ENCODE results near the gene ZFYVE28.

ZFYVE28 gene

DNA sequence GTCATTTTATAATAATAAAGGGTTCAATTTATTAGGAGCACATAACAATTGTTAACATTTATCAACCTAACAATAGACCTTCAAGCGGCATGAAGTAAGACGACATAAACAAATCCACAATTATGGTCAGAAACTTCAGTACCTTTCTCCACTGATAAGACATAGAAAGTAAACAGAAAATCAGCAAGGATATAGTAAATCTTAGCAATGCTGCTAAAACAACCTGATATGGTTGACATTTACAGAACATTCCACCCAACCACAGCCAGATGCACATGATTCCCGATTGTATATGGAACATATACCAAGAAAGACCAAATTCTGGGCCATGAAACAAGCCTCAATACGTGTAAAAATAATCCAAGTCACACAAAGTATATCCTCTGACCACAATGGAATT is 71.3 kb downstream of the ZFYVE28 start:
- H3K4me1 ChIP-seq (ENCODE audit: control insufficient read depth, insufficient read depth, low read length), result no peaks in the 10 kb centered on the region
- H3K4me2 ChIP-seq (ENCODE audit: low read length), result no peak overlapping the region
- peaks cover 6% of the 10 kb centered on the region for H3K27me3 ChIP-seq (ENCODE audit: control insufficient read depth, insufficient read depth, low read length)
- no peaks in the 10 kb centered on the region for H3K36me3 ChIP-seq (ENCODE audit: insufficient read depth, low read length)
- H3K4me3 ChIP-seq (ENCODE audit: low read length), result no peak overlapping the region
- no peak overlapping the region for H3K9ac ChIP-seq (ENCODE audit: low read depth, low read length)
- H3K9me3 ChIP-seq (replicated peaks; ENCODE audit: low read length), result no peaks in the 10 kb centered on the region

DNA sequence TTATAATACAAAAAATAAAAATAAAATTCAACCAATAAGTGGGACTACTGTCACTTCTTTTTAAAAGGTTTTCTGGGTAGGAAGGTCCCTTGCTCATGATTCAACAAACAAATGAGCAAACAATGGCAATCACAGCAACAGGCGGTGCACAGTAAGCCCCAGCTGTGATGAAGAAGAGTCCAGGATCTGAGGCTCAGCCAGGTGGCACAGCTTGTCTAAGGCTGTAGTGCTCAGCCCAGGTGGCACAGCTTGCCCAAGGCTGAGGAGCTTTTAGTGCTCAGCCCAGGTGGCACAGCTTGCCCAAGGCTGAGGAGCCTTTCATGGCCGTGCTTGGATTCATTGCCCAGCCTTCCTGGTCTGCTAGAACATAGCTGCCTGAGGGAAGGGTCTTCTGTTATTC is 75.0 kb downstream of the ZFYVE28 start:
- Histone ChIP-seq H3K36me3 (ENCODE audit: insufficient read depth, low read length) (no peaks in the 10 kb centered on the region), H3K27me3 (ENCODE audit: control insufficient read depth, insufficient read depth, low read length) (peaks cover 9% of the 10 kb centered on the region), H3K9ac (ENCODE audit: low read depth, low read length) (no peak overlapping the region), H3K4me1 (ENCODE audit: control insufficient read depth, insufficient read depth, low read length) (no peaks in the 10 kb centered on the region), H3K4me3 (ENCODE audit: low read length) (no peak overlapping the region), H3K9me3 (replicated peaks; ENCODE audit: low read length) (no peaks in the 10 kb centered on the region), H3K4me2 (ENCODE audit: low read length) (no peak overlapping the region)

DNA sequence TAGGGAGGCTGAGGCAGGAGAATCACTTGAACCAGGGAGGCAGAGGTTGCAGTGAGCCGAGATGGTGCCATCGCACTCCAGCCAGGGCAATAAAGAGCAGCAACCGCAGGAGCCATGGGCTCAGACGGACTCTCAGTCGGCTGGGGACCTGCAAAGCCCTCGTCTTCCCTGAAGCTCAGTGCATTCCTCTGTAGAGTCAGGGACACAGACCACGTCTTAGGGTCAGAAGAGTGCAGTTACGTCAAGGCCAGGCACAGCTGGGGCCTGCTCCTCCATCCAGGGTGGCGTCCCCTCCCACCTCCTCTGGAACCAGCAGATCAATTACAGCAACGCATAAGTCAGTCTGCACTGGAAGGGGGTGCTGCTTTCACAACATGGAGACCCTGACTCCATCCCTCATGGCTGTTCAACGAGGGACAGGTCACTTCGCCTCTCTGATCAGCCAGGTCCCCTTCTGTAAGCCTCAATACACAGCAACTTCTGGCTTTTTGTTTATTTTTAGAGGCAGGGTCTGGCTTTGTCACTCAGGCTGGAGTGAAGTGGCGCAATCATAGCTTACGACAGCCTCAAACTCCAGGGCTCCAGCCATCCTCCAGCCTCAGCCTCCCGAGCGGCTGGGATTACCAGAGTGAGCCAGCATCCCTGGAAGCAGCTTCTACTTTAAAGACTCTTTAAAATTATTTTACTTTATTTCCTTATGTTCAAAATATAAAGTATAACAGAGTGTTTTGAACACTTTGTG is 76.4 kb downstream of the ZFYVE28 start:
- no peaks in the 10 kb centered on the region for H3K9me3 ChIP-seq (replicated peaks; ENCODE audit: low read length)
- H3K36me3 ChIP-seq (ENCODE audit: insufficient read depth, low read length), result no peaks in the 10 kb centered on the region
- no peak overlapping the region for H3K4me2 ChIP-seq (ENCODE audit: low read length)
- H3K4me1 ChIP-seq (ENCODE audit: control insufficient read depth, insufficient read depth, low read length), result no peaks in the 10 kb centered on the region
- peaks cover 9% of the 10 kb centered on the region for H3K27me3 ChIP-seq (ENCODE audit: control insufficient read depth, insufficient read depth, low read length)
- H3K9ac ChIP-seq (ENCODE audit: low read depth, low read length), result no peak overlapping the region
- H3K4me3 ChIP-seq (ENCODE audit: low read length), result no peak overlapping the region

DNA sequence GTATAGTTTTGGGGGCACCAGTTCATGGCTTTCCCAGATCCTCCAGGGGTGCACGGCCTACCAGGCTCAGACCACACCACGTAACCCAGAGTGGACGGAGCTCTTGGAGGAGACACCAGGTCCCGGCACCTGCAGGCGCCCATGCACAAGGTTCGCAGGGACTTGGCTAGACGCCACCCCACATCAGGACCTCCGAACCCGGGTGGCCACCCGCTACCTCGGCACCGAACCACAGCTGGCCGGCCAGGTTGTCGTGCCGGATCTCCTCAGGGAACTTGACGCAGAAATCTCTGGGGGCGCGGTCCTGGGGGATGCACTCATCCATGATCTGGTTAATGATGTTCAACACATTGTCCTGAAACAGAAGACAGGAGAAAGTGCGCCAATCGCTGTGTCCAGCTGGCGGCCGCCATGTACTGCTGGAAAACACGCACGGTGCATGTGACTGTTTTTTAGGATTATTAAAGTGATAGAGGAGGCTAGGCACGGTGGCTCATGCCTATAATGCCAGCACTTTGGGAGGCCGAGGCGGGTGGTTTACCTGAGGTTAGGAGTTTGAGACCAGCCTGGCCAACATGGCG is 77.1 kb downstream of the ZFYVE28 start:
- Histone ChIP-seq H3K36me3 (ENCODE audit: insufficient read depth, low read length) (no peaks in the 10 kb centered on the region), H3K9ac (ENCODE audit: low read depth, low read length) (no peak overlapping the region)

DNA sequence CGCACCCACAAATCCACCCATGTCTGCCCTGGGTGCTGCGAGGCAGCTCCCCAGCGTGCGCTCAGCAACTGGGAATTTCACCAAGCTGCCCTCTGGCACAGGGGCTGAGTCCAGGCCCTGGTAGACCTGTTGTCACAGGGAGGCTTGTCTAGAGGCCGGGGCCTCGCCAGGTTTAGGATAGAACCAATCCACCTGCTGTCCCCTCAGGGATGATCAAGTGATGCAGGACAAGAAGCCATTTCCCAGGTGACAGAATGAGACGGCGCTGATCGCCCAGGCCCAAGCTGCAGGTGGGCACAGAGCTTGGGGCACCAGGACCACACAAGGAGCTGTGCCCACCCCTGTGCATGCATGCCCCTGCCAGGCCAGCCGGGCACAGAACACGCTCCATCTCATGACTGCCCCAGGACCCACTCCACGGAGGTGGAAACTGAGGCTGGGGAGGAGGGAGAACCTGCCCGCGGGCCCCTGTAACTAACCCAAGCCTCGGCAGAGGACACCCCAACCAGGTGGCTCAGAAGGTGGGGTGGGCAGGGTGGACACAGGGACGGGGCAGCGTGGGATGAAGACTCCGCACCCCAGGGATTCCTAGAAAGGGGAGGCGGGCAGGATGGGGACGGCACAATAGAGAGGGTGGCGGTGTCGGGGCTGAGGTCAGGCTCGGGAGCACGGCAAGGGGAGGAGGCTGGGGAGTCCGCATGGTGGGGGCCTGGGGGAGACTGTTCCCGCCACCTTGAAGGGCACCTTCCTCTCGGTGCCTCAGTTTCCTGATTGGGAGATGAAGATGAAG is 78.0 kb downstream of the ZFYVE28 start:
- no peak overlapping the region for H3K9ac ChIP-seq (ENCODE audit: low read depth, low read length)
- no peaks in the 10 kb centered on the region for H3K36me3 ChIP-seq (ENCODE audit: insufficient read depth, low read length)
- no peaks in the 10 kb centered on the region for H3K4me1 ChIP-seq (ENCODE audit: control insufficient read depth, insufficient read depth, low read length)
- peaks cover 9% of the 10 kb centered on the region for H3K27me3 ChIP-seq (ENCODE audit: control insufficient read depth, insufficient read depth, low read length)
- no peak overlapping the region for H3K4me2 ChIP-seq (ENCODE audit: low read length)
- no peak overlapping the region for H3K4me3 ChIP-seq (ENCODE audit: low read length)
- no peaks in the 10 kb centered on the region for H3K9me3 ChIP-seq (replicated peaks; ENCODE audit: low read length)

More for the DNA sequence above, 77.1 kb downstream of the ZFYVE28 start:
- H3K4me1 ChIP-seq (ENCODE audit: control insufficient read depth, insufficient read depth, low read length), result no peaks in the 10 kb centered on the region
- peaks cover 9% of the 10 kb centered on the region for H3K27me3 ChIP-seq (ENCODE audit: control insufficient read depth, insufficient read depth, low read length)
- no peak overlapping the region for H3K4me3 ChIP-seq (ENCODE audit: low read length)
- H3K4me2 ChIP-seq (ENCODE audit: low read length), result no peak overlapping the region
- H3K9me3 ChIP-seq (replicated peaks; ENCODE audit: low read length), result no peaks in the 10 kb centered on the region

DNA sequence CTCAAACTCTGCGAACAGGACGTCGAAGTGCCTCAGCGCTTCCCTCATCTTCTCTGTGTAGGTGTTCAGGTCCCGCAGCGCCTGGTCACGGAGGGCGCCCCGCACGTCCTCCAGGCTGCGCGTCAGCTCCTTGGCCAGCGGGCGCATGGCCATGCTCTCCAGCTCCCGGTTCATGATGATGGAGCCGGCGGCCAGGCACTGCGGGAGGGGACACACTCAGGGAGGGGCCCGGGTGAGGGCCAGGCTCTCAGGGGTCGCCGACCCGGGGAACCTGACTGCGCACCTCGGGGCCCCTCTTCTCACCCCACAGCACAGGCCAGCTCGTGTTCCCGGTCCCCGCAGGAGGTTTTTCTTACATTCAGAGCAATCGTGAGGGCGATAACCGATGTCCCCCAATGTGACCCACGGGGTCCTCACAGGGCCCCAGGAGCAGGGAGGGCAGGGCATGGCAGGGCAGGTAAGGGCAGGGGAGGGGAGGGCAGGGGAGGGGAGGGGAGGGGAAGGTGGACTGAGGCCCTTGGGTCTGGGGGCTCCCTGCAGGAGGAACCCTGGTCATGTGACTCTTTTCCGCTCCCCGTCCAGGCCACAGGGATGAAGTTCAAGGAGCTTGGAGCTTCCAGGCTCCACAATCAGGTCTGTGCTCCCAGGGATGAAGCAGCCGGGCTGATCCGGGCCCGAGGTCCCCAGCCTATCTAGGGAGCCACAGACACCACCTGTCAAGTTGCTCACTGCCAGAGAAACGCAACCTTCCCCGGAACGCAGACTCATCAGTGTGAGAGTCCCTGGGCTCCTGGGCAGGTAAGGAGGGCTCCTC is 78.8 kb downstream of the ZFYVE28 start:
- H3K9ac ChIP-seq (ENCODE audit: low read depth, low read length), result no peak overlapping the region
- H3K4me2 ChIP-seq (ENCODE audit: low read length), result no peak overlapping the region
- H3K27me3 ChIP-seq (ENCODE audit: control insufficient read depth, insufficient read depth, low read length), result peaks cover 9% of the 10 kb centered on the region
- H3K36me3 ChIP-seq (ENCODE audit: insufficient read depth, low read length), result no peaks in the 10 kb centered on the region
- no peaks in the 10 kb centered on the region for H3K4me1 ChIP-seq (ENCODE audit: control insufficient read depth, insufficient read depth, low read length)
- H3K4me3 ChIP-seq (ENCODE audit: low read length), result no peak overlapping the region
- H3K9me3 ChIP-seq (replicated peaks; ENCODE audit: low read length), result no peaks in the 10 kb centered on the region

DNA sequence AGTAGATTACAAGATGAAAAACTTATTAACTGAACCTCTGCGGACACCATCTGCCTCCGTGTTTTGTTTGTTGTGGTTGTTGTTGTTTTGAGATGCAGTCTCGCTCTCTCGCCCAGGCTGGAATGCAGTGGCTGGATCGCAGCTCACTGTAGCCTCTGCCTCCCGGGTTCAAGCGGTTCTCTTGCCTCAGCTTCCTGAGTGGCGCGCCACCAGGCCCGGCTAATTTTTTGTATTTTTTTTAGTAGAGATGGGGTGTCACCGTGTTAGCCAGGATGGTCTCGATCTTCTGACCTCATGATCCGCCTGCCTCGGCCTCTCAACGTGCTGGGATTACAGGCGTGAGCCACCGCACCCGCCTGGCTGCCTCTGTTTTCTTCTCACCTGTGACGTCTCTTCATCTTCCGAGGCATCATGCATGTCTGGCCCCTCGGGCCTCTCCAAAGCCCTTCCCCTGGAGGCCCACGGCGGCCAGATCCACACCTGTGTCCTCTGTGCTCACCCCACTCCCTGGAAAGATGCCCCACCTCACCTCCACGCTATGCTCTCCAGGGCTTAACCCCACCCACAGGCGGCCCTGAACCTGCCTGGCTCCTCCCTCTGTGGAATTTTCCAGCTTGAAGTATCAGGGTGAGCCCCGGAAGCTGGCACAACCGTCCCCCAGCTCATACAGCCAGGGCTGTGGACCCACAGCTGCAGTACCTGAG is 79.5 kb downstream of the ZFYVE28 start:
- Histone ChIP-seq H3K9me3 (replicated peaks; ENCODE audit: low read length) (no peaks in the 10 kb centered on the region), H3K4me3 (ENCODE audit: low read length) (no peak overlapping the region), H3K9ac (ENCODE audit: low read depth, low read length) (no peak overlapping the region), H3K4me2 (ENCODE audit: low read length) (no peak overlapping the region), H3K27me3 (ENCODE audit: control insufficient read depth, insufficient read depth, low read length) (peaks cover 9% of the 10 kb centered on the region), H3K36me3 (ENCODE audit: insufficient read depth, low read length) (no peaks in the 10 kb centered on the region), H3K4me1 (ENCODE audit: control insufficient read depth, insufficient read depth, low read length) (no peaks in the 10 kb centered on the region)

DNA sequence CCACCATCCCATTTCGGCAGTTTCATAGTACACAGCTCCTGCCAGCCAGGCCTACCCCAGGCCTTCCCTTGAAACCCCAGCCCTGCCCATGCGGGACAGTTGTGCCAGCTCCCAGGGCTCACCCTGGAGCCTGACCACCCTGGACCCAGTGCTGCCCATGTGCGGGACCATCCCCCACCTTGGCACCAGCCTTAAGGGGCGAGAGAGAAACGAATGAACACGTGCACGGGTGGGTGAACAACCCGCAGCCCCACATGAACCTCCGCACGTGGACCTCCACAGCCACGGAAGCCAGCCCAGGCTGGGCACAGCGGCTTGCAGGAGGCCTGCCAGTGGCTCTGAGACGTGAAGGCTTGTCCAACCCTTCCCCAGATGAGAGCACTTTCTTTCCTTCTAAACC is 80.5 kb downstream of the ZFYVE28 start:
- H3K9ac ChIP-seq (ENCODE audit: low read depth, low read length), result no peak overlapping the region
- no peak overlapping the region for H3K4me2 ChIP-seq (ENCODE audit: low read length)
- H3K4me3 ChIP-seq (ENCODE audit: low read length), result no peak overlapping the region
- H3K27me3 ChIP-seq (ENCODE audit: control insufficient read depth, insufficient read depth, low read length), result peaks cover 4% of the 10 kb centered on the region
- H3K9me3 ChIP-seq (replicated peaks; ENCODE audit: low read length), result no peaks in the 10 kb centered on the region
- H3K36me3 ChIP-seq (ENCODE audit: insufficient read depth, low read length), result no peaks in the 10 kb centered on the region
- peaks cover 3% of the 10 kb centered on the region for H3K4me1 ChIP-seq (ENCODE audit: control insufficient read depth, insufficient read depth, low read length)

DNA sequence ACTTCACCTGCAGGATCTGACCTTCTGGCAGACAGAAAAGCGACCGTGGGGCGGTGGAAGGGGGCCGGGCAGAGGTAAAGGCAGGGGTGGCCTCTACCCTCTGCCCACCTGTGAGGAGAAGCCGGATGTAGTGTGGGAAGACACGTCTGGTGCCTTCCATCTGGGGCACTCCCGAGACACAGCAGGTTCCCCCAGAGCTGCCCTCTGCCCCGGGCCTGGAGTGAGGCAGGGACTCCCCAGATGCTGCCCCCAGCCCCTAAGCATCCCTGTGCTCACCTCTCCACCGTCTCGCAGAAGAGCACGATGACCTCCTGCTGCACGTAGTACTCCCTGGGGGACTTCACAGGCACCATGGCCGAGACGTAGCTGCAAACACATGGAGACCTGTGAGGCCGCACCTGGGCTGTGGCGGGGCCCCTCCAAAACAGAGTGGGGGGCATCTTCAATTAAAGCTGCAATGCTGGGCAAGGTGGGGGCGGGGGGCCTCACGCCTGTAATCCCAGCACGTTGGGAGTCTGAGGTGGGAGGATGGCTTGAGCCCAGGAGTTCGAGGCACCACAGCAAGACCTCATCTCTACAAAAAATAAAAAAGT is 81.2 kb downstream of the ZFYVE28 start:
- H3K4me1 ChIP-seq (ENCODE audit: control insufficient read depth, insufficient read depth, low read length), result peaks cover 3% of the 10 kb centered on the region
- H3K27me3 ChIP-seq (ENCODE audit: control insufficient read depth, insufficient read depth, low read length), result peaks cover 4% of the 10 kb centered on the region
- no peak overlapping the region for H3K9ac ChIP-seq (ENCODE audit: low read depth, low read length)
- no peaks in the 10 kb centered on the region for H3K36me3 ChIP-seq (ENCODE audit: insufficient read depth, low read length)
- no peaks in the 10 kb centered on the region for H3K9me3 ChIP-seq (replicated peaks; ENCODE audit: low read length)
- H3K4me2 ChIP-seq (ENCODE audit: low read length), result no peak overlapping the region
- no peak overlapping the region for H3K4me3 ChIP-seq (ENCODE audit: low read length)

DNA sequence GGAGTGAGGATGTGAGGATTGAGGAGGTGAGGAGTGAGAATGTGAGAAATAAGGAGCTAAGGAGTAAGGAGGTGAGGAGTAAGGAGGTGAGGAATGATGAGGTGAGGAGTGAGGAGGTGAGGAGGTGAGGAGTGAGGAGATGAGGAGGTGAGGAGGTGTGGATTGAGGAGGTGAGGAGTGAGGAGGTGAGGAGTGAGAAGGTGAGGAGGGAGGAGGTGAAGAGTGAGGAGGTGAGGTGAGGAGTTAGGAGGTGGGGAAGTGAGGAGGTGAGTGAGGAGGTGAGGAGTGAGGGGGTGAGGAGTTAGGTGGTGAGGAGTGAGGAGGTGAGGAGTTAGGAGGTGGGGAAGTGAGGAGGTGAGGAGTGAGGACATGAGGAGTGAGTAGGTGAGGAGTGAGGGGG is 81.8 kb downstream of the ZFYVE28 start:
- no peaks in the 10 kb centered on the region for H3K27me3 ChIP-seq (ENCODE audit: control insufficient read depth, insufficient read depth, low read length)
- peaks cover 3% of the 10 kb centered on the region for H3K4me1 ChIP-seq (ENCODE audit: control insufficient read depth, insufficient read depth, low read length)
- H3K9ac ChIP-seq (ENCODE audit: low read depth, low read length), result no peak overlapping the region
- H3K36me3 ChIP-seq (ENCODE audit: insufficient read depth, low read length), result no peaks in the 10 kb centered on the region
- H3K9me3 ChIP-seq (replicated peaks; ENCODE audit: low read length), result no peaks in the 10 kb centered on the region
- no peak overlapping the region for H3K4me2 ChIP-seq (ENCODE audit: low read length)
- H3K4me3 ChIP-seq (ENCODE audit: low read length), result no peak overlapping the region

Data from skeletal muscle satellite cell (primary cell).